HG02884 (cell line): Measurements from ENCODE around the gene LRRC52.

ENCODE experiments used
- ATAC-seq: cut with Tn5 transposase; IDR thresholded peaks from one replicate; pipeline ENCODE4 v1.9.1; 2021; ENCODE audit warnings: mild to moderate bottlenecking, moderate library complexity; ENCODE audit not compliant: unreplicated experiment

Gene LRRC52, protein sequence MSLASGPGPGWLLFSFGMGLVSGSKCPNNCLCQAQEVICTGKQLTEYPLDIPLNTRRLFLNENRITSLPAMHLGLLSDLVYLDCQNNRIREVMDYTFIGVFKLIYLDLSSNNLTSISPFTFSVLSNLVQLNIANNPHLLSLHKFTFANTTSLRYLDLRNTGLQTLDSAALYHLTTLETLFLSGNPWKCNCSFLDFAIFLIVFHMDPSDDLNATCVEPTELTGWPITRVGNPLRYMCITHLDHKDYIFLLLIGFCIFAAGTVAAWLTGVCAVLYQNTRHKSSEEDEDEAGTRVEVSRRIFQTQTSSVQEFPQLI

DNA sequence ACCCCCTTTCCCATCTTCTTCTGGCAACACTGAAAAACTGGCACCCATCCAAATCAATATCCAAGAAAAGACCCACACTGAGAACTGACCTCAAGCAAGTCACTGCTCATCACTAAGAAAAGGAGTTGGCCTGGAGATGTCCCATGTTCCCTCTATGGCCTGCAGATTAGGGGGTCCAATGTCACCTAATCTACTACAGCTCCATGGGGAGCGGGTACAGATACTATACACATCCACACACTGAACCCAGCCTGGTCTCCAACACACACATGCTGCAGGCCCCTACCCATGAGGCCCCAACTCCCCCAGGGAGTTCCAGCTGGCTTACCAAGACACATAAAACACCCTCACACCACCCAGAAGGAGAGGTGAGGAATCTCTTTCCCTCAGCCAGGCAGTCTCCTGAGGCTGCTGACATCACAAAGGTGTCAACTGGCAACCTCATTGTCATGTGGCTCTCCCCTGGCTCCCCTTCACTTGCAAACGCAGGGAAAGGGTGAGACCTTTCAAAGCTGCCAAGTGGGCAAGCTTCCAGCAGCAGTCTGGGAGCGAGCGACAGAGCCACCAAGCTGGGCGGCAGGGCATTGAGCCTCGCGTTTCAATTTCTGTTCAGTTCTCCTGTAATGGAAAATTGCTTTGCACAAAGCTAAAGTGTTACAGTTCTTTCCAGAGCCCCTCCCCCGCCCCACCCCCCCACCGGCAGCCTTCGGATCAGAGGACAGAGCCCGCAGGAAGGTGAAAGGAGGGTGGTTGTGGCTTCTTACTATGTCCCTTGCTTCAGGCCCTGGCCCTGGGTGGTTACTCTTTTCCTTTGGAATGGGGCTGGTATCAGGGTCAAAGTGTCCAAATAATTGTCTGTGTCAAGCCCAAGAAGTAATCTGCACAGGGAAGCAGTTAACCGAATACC is at the start of gene LRRC52:
Gene LRRC52, plus strand, starts transcription at position 469 of the 907 bp plus-strand sequence. Its CDS starts 297 bp downstream, at position 766.
- ATAC-seq, result no peak

DNA sequence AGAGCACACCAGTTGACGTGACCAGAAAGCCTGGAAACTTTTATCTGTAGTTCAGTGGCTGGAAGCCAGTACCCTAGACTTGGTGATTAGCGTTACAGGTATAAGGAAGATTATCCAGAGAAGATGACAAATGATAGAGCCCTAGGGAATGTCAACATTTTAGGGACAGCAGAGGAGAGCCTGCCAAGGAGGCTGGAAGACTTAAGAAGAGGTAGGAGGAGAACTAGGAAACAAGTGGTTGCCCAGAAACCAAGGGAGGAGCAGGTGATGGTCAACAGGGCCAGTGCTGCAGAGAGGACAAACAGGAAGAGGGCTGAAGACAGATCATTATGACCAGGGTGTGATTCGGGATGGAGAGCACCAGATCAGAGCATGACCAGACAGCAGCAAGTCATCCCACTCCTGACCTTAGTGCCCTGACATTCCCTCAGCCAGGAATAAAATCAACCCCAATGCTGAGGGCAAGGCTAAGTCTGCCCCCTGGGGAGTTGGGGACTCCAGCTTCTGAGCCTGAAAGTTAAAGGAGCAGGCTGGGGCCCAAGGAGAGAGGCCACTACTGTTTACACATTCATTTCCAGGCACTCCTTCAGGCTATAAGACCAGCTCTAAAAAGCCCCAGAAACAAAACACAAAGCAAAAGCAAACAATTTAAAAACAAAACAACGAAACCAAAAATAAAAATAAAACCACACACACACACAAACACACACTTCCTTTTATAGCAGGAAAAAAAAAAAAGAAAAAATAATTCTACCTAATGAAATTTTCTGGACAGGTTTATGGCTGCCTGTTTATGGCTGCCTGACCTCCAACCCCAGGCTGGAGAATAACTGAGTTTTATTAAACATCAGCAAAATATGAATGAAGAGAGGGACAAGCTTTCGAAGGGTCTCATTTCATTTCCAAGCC is 48.6 kb upstream of the LRRC52 start:
- no peak for ATAC-seq

DNA sequence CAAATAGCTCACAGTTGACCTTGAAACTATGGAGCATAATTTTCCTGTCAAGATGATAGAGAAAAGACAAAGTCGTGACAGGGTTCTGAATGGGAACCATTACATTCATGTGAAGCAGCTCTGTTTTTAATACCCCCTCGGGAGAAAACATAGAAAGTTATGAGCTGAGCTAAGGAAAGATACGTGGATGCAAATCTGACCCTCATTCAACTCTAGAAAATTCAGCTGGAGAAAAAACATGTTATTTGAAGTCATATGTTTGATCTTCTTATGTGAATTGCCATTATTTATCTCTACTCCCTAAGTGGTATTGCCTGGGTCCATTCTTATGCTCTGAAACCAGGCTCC is 48.0 kb upstream of the LRRC52 start:
- no peak for ATAC-seq

DNA sequence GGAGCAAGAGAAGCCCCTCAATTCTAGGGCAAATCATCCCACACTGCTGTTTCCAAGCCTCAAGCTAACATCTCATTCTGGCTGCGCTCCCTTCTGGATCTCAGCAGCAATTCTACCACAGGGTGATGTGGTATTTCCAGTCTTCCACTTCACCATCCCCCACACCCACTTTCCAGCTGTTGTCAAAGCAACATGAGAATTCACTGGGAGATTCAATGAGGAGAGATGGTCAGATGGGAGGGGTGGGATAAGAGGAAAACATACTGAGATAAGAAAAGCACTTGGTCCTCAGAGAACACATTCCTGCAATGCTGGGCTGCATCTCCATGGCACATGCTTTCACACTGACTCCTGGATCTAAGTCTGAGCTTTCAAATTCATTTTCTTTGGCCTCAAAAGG is 47.3 kb upstream of the LRRC52 start:
- no peak for ATAC-seq

DNA sequence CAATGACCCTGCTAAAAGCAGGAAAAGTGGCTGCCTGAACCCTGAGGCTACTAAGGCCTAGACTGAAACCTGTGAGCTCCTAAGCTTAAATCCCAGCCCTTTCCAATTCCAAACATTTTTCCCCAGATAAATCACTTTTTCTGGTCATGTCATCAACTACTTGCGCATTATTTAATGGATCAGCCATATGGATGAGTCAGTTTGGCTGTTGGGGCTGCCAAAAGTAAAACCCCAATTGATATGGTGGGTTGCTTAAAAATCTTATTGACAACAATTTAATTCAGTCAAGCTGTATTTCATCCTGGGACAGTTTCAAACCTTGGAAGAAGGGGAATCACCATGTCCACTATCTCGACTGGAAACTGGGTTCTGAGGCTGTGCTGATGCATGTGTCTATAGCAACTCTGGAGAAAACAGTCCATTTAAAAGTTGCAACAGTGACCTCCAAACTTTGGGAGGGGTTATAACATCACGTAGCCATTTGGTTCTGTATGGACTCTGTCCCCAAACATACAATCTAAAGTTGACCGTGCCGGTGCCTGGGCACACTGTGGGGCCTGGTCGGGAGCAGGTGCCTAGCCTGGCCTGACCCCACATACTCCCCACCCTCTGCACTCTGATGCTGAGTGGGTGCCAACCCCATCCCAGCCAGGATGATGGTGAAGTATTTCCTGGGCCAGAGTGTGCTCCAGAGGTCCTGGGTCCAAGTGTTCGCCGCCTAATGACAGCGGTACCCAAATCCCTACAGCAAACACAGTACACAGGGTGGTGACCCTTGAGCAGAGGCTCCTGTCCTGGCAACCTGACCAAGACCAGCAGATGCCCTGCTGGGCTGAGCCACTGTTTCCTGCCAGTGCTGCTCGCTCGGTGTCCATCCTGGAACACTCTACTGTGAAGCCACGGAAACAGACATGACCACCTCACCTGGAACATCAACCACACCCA is 46.5 kb upstream of the LRRC52 start:
- no peak for ATAC-seq

DNA sequence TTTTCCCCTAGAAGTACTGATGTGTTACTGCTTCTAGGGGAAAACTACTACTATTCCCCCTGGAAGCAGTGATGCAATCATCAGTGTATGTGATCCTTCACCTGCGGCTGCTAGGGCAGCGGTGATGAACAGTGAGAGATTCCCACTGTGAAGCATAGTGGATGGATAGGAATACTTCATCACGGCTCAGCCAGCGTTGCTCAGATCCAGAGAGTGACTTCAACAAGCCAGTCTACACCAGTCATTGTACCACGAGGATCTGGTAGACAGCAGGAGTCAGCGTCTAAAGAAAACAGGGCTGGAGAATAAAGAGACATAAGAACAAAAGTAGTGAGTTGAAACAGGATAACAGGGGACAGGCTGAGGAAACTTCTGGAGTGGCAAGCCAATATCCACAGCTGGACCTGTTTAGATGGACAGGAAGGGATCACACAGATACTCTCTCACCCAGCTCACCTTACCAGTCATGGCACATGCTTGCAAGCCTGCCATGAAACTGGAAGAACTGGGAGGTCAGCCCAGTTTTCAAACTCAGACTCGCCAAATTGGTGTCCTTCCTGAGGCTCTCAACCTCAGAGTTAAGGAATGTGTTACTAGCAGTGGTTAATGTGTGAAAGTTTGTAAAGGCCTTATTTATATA is 42.4 kb upstream of the LRRC52 start:
- ATAC-seq, result no peak

DNA sequence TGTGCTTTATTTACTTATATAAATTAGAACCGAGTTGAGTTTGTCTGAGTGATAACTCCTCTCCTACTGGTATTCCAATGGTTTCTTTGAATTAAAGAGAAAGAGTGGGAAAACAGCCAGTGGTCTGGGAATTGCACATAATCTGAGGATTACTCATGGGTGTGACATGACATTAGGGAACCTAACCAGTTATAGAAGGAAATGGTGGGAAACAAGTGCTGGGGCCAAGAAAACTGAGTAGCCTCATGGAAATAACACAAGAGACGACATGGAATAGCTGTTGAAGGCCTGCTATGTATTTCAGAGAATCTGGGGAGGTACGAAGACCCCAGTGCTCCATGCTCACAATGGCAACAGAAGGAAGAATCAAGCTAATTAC is 41.8 kb upstream of the LRRC52 start:
- no peak for ATAC-seq

DNA sequence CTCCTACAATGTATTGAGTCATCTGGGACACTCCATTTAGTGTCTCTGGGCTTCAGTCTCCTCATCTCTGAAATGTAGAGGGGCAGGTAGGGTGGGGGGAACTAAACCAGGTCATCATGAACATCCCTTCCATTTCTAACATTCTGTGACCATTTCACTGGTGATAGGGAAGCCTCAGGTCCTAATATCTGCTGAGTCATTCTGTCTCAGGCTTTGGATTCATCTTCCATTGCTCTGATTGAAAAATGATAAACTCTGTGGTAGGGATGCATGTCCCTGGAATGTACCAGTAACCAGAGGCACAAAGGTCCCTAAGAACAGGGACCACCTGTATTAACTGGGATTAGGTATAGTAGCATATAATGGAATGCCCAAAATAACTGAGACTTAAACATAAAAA is 36.2 kb upstream of the LRRC52 start:
- no peak for ATAC-seq

DNA sequence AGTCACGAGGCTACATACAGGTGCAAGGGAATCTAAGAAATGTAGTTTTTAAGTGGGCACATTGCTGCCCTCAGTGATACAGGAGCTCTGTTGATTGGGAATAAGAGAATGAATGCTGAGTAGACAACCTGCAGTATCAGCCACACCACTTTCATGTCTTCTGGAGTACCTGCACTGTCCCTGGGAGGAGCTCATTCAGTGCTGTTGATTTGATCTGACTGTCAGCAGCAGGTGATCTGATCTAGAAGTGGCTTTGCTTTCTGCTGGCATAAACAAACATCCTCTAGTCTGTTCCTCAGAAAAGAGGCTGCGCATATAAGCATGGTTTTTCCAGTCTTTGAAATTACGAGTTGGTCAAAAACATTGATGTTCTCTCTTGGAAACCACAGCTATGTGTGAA is 35.5 kb upstream of the LRRC52 start:
- no peak for ATAC-seq

DNA sequence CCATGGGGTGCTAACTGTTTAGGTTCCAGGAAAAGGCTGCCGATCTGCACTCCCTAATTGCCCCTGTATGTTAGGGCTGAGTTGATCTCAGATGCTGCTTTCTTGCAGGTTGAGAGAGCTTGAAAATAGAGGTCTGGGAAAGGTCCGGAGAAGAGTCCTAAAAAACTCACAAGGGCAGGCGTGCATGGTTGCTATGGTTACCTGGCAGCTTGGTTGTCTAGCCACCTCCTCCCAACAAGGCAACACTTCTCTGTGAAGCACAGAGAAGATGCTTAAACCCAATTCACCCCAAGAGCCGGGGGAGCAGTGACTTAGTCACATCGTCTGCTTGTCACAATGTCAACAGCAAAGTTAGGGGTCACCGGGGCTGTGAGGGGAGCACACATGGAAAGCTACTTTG is 31.0 kb upstream of the LRRC52 start:
- ATAC-seq, result no peak

DNA sequence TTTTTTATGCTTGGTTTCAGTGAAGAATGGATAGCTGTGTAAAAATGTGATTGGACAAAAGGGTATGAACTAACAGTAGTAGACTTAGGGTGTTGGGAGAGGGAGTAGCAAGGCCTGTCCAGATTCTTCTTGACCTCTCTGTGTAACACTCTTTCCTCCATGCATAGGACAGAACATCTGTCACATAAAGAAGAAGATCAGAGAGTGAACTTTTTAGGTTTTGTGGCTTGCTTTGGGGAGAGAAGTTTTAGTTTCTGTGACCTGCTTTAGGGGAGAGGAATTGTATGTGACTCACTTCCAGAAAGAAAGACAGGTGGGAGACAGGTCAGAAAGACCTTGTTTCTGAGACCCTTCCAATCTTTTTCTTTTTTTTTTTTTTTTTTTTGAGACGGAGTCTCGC is 27.3 kb upstream of the LRRC52 start:
- ATAC-seq, result no peak

DNA sequence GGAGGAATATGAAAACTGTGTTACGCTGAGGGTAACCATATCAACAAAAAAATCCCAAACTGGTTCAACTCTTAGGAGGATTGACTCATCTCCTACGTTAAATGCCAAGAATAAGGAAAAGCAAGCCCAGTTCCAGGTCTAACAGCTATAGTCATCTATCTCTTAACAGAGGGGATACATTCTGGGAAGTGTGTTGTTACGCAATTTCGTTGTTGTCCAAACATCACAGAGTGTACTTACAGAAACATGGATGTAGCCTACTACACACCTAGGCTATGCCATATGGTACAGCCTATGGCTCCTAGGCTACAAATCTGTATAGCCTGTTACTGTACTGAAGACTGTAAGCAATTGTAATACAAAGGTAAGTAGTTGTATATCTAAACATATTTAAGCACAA is 23.2 kb upstream of the LRRC52 start:
- no peak for ATAC-seq

DNA sequence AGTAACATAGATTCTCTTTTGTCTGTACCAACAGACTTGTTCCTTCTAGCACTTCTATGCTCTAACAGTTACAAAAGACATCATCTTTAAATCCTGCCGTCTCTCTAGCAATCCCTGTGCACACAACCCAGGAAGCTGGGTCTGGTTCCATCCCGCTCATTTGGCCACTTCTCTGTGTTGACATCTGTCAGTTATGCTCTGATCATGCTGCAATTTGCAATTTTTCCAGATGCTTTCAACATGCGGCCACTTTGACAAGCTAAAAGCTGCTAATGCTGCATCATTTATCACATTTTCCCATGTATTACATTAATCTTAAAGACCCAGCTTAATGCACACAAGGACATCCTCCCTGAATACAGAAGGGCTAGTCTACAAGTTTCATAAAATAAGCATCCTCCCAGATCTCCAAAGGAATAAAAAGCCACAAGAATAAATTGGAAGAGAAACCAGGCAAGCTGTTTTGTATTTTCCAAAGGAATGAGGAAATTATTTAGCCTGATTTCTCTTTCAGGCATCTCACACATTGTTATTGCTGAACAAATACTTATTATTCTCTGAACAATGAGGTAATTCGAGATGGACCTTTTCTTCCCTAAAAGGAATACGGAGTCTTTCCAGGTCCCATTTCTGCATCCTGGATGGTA is 19.0 kb upstream of the LRRC52 start:
- ATAC-seq, result no peak

DNA sequence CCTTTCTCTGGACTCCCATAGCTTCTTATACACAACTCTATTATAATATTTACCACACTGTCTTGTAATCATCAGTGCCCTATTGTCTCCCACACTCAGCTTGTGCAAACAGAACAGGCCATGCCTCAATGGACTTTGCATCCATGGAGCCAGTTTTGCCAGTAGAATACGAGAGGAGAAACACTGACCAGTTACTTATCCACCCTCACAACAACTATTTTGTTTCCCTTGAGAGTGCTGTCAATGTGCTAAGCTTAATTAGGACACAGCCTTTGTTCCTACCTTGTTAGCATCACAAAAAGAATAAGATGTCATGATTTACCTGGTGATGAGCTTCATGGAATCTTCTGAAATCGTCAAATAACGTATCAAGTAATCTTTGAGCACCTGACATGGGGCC is 18.1 kb upstream of the LRRC52 start:
- ATAC-seq, result no peak

DNA sequence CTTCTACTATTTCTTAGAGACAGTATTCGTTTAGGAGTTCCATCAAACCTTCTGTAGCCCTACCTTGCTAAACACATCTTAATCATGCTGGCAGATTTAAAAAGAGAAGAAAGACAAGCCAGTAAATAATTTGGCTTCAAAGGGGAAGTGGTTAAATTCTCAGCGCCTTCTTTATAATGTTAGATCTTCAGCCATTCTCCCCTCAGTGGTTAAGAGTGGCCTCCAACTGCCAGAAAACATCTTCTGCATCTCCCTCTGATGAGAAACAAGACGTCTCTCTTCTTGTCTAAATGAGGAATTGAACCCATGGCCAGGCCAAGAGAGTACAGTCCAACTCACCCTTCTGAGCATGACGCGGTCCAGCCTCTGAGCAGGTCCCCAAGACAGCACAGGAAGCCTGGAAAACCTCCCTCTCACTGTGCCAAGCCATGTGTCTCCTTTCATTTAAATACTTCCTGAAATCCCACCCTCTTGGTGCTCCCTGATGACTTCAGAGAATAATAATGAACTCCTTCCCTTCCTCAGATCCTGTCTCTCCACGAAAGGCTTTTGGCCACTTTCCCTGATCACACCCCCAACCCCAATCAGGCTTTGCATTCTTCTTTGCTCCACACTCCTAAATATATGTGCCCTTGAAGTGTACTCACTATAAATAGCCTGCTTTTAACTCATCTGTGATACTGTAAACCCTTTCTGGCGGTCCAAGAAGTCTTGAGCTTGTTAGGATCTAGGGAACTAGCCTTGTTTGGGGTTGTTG is 16.4 kb upstream of the LRRC52 start:
- no peak for ATAC-seq

DNA sequence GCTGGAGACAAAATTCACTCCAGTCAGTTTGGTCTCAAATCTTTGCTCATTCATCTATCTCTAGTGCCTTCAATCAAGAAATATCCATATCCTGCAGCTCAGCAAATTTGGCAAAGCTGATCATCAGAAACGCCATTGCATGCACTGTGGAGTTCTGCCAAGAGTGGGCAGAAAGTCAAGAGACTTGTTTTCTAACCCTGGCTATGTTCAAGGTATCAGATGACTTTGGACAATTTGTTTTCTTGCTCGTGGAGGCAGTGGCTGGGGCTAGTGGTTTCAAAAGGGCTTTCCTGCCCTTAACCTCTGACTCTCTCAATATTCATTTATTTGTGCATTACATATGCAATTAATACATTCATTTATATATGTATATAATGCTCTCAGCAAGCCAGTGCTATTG is 12.8 kb upstream of the LRRC52 start:
- no peak for ATAC-seq

DNA sequence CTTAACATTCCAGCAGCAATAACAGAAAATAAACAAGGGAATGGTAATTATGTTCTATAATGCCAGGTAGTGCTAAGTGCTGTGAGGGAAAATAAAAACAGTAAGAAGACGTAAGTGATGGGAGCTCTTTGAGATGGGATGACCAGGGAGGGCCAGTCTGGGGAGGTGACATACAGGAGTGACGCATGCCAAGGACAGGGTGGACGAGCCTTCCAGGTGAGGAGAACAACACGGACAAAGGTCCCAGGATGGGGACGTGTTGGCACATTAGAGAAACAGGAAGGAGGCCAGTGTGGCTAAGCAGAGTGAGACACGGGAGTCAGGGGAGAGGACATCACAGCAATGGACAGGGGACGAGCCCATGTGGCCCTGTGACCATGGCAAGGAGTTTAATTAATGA is 11.7 kb upstream of the LRRC52 start:
- ATAC-seq, result no peak

DNA sequence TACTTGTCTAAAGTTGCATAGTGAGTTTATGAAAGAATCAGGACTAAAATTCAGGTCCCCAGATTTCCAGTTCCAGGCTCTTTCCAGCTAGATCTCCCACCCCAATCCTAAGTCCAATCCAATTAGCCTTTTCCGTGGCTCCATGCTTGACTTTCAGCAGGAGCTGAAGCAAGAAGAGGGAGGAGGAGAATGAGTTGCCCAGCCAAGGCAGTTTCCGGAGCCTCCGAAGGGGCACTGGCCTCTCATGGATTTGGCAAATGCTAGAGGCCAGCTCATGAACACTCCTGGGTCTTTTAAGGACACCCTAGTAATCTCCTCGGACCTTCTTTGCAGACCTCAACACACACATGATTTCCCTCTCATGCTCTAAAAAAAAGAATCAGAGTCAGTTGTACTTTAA is 10.5 kb upstream of the LRRC52 start:
- no peak for ATAC-seq

DNA sequence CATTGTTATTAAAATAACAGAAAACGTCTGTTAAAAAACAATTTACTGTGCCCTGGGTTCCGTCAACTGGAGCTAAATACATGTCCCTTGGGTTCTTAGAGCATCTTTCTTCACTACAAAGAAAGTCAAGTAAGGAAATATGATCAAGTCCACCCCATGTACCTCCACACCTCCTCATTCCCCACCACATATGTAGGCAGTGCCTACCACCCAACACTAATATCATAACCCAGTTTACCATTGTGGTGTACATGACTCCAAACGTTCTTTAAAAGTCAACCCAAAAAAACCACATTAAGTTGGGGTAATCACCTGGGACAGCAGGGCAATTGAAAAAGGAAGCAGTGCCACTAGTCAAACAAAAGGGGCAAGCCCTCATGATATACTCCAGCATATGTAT is 7.8 kb upstream of the LRRC52 start:
- ATAC-seq, result no peak
